CD8-positive, alpha-beta memory T cell (primary cell): ENCODE results near the gene RLN3. TPM values are rescaled to one million over a fixed set of nuclear protein-coding genes. Genes with fewer than 3 reads are reported as not detected.

ENCODE experiments used
- polyA plus RNA-seq: library from polyadenylated mRNA; unstranded; fragments of 300-500 nt; fragmentation: Illumina TruSeq; gene quantifications from one replicate; pipeline ENCODE4 v1.2.3, GENCODE V29; 2021
- total RNA-seq, 2 experiments: library from RNA; stranded (reverse); gene quantifications; one replicate each; pipeline ENCODE4 v1.2.3, GENCODE V29; 2021

The RLN3 gene
- total and polyA plus RNA-seq, 3 experiments from 2014 or later, result not detected

Other genes starting within 250 kb of the RLN3 start
- 1 to 10 TPM; 4.4 to 4.8 TPM for gene ZSWIM4, start 232.7 kb upstream of the RLN3 start, total RNA-seq
- 1.6 TPM for gene ZSWIM4, start 232.7 kb upstream of the RLN3 start, polyA plus RNA-seq
- gene NANOS3, start 151.0 kb upstream of the RLN3 start, total RNA-seq, result 1 to 10 TPM in 1 of 2 experiments, under 1 TPM in 1; 0.90 to 1.5 TPM
- gene NANOS3, start 151.0 kb upstream of the RLN3 start, polyA plus RNA-seq, result not detected
- 1 to 10 TPM; 6.8 to 8.2 TPM for gene BRME1, start 122.0 kb upstream of the RLN3 start, total RNA-seq
- gene BRME1, start 122.0 kb upstream of the RLN3 start, polyA plus RNA-seq, result 3.5 TPM
- gene CC2D1A, start 121.9 kb upstream of the RLN3 start, total RNA-seq, result 10 to 100 TPM; 30.8 to 31.0 TPM
- 15.3 TPM for gene CC2D1A, start 121.9 kb upstream of the RLN3 start, polyA plus RNA-seq
- under 1 TPM in 1 of 2 experiments, not detected in 1; 0.24 TPM for gene PODNL1, start 89.7 kb upstream of the RLN3 start, total RNA-seq
- gene PODNL1, start 89.7 kb upstream of the RLN3 start, polyA plus RNA-seq, result not detected
- gene DCAF15, start 75.6 kb upstream of the RLN3 start, total RNA-seq, result 10 to 100 TPM; 64.6 to 66.5 TPM
- gene DCAF15, start 75.6 kb upstream of the RLN3 start, polyA plus RNA-seq, result 8.0 TPM
- gene RFX1, start 21.8 kb upstream of the RLN3 start, total RNA-seq, result 10 to 100 TPM; 13.0 to 13.6 TPM
- gene RFX1, start 21.8 kb upstream of the RLN3 start, polyA plus RNA-seq, result 3.1 TPM
- gene IL27RA, start 3.6 kb downstream of the RLN3 start, total RNA-seq, result 10 to 100 TPM; 71.4 to 73.6 TPM
- 83.4 TPM for gene IL27RA, start 3.6 kb downstream of the RLN3 start, polyA plus RNA-seq
- not detected for gene PALM3, start 33.9 kb downstream of the RLN3 start, total RNA-seq
- not detected for gene PALM3, start 33.9 kb downstream of the RLN3 start, polyA plus RNA-seq
- gene MISP3, start 44.6 kb downstream of the RLN3 start, total RNA-seq, result 1 to 10 TPM in 1 of 2 experiments, under 1 TPM in 1; 1.00 to 1.2 TPM
- gene MISP3, start 44.6 kb downstream of the RLN3 start, polyA plus RNA-seq, result 2.1 TPM
- under 1 TPM in 1 of 2 experiments, not detected in 1; 0.42 TPM for gene C19orf67, start 57.6 kb downstream of the RLN3 start, total RNA-seq
- gene C19orf67, start 57.6 kb downstream of the RLN3 start, polyA plus RNA-seq, result not detected
- gene SAMD1, start 62.6 kb downstream of the RLN3 start, total RNA-seq, result 100 to 1,000 TPM in 1 of 2 experiments, 10 to 100 TPM in 1; 97.8 to 105 TPM
- 2.8 TPM for gene SAMD1, start 62.6 kb downstream of the RLN3 start, polyA plus RNA-seq
- 10 to 100 TPM; 77.3 to 81.0 TPM for gene PRKACA, start 89.6 kb downstream of the RLN3 start, total RNA-seq
- gene PRKACA, start 89.6 kb downstream of the RLN3 start, polyA plus RNA-seq, result 1.5 TPM
- 10 to 100 TPM; 75.0 to 76.2 TPM for gene ASF1B, start 108.4 kb downstream of the RLN3 start, total RNA-seq
- 4.5 TPM for gene ASF1B, start 108.4 kb downstream of the RLN3 start, polyA plus RNA-seq
- gene ADGRL1, start 178.0 kb downstream of the RLN3 start, total RNA-seq, result 1 to 10 TPM; 5.8 TPM
- gene ADGRL1, start 178.0 kb downstream of the RLN3 start, polyA plus RNA-seq, result 0.81 TPM